Kidney epithelial cell (primary cell): ENCODE data around the gene TNFRSF17. TPM values are rescaled to one million over a fixed set of nuclear protein-coding genes. Genes with fewer than 3 reads are reported as not detected.
"Not testable (repeated sequence)": the region's sequence is repeated elsewhere in the genome, so short reads cannot be mapped to it uniquely, and the experiment has no call there.

Experiments
- DNase-seq: peaks from one replicate; pipeline ENCODE4 v3.0.0-alpha.2; 2010; ENCODE audit warnings: low read depth
- H3K27me3 ChIP-seq: 2 replicates; pipeline ENCODE4 v1.6.0; 2011; ENCODE audit warnings: low read length; ENCODE audit not compliant: control insufficient read depth, insufficient read depth
- H3K36me3 ChIP-seq: 2 replicates; pipeline ENCODE4 v1.5.1; 2011; ENCODE audit warnings: low read length; ENCODE audit not compliant: control insufficient read depth, insufficient read depth
- H3K4me3 ChIP-seq: 2 replicates; pipeline ENCODE4 v1.5.1; 2011; ENCODE audit warnings: low read depth, mild to moderate bottlenecking, control low read depth, low read length
- total RNA-seq: library from RNA; depleted of rRNA; stranded (reverse); fragments of >200 nt; gene quantifications from 2 replicates; pipeline ENCODE4 v1.2.3, GENCODE V29; 2015
- TF ChIP-seq, protein P1 (sequence below): IDR thresholded peaks from 2 replicates; pipeline ENCODE4 v1.5.1; 2011; ENCODE audit warnings: mild to moderate bottlenecking, moderate library complexity, low read length, control low read depth, inconsistent platforms; ENCODE audit not compliant: insufficient read depth, poor library complexity, severe bottlenecking

The TNFRSF17 gene
- total RNA-seq, 1 donor from 2014 or later, result not detected

DNA sequence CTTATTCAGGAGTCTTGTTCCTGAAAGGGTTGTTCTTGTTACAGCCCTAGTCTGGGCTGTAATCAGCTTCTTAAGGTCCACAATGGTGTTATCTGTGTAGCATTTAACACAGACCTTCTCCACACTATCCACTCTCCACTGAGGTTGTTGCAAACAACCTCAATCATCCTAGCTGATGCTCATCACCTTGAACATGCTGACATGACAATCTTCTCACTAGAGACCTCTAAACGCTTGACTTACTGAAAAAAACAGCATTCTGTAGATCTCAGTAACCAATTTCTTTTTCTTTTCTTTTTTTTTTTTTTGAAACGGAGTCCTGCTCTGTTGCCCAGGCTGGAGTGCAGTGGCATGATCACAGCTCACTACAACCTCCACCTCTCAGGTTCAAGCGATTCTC, 3.6 kb downstream of the TNFRSF17 start:
- no peak overlapping the region for H3K4me3 ChIP-seq
- no peak for DNase-seq
- TF ChIP-seq, protein P1, sequence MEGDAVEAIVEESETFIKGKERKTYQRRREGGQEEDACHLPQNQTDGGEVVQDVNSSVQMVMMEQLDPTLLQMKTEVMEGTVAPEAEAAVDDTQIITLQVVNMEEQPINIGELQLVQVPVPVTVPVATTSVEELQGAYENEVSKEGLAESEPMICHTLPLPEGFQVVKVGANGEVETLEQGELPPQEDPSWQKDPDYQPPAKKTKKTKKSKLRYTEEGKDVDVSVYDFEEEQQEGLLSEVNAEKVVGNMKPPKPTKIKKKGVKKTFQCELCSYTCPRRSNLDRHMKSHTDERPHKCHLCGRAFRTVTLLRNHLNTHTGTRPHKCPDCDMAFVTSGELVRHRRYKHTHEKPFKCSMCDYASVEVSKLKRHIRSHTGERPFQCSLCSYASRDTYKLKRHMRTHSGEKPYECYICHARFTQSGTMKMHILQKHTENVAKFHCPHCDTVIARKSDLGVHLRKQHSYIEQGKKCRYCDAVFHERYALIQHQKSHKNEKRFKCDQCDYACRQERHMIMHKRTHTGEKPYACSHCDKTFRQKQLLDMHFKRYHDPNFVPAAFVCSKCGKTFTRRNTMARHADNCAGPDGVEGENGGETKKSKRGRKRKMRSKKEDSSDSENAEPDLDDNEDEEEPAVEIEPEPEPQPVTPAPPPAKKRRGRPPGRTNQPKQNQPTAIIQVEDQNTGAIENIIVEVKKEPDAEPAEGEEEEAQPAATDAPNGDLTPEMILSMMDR, result no peak
- no peaks in the 10 kb centered on the region for H3K36me3 ChIP-seq
- no peaks in the 10 kb centered on the region for H3K27me3 ChIP-seq

DNA sequence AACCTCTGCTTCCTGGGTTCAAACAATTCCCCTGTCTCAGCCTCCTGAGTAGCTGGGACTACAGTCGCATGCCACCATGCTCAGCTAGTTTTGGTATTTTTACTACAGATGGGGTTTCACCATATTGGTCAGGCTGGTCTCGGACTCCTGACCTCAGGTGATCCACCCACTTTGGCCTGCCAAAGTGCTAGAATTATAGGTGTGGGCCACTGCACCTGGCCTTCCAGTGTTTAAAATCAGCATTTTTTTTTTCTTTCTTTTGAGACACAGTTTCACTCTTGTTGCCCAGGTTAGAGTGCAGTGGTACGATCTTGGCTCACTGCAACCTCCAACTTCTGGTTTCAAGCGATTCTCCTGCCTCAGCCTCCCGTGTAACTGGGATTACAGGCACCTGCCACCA, 5.3 kb downstream of the TNFRSF17 start:
- not testable (repeated sequence) for DNase-seq, H3K27me3 ChIP-seq, H3K36me3 ChIP-seq, H3K4me3 ChIP-seq

DNA sequence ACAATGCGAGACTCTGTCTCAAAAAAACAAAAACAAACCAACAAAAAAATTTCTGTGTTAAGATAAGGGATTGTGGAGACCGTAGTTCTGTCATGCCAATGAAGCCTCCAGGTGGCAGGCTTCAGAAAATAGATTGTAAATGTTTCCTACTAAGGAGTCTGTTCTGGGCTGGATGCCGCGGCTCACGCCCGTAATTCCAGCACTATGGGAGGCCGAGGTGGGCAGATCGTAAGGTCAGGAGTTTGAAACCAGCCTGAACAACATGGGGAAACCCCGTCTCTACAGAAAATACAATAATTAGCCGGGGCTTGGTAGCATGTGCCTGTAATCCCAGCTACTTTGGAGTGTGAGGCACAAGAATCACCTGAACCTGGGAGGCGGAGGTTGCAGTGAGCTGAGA, 7.1 kb downstream of the TNFRSF17 start:
- Histone ChIP-seq H3K4me3 (no peak overlapping the region), H3K27me3 (no peaks in the 10 kb centered on the region), H3K36me3 (no peaks in the 10 kb centered on the region)
- TF ChIP-seq, protein P1, result peak; percentile 29
- DNase-seq, result no peak

DNA sequence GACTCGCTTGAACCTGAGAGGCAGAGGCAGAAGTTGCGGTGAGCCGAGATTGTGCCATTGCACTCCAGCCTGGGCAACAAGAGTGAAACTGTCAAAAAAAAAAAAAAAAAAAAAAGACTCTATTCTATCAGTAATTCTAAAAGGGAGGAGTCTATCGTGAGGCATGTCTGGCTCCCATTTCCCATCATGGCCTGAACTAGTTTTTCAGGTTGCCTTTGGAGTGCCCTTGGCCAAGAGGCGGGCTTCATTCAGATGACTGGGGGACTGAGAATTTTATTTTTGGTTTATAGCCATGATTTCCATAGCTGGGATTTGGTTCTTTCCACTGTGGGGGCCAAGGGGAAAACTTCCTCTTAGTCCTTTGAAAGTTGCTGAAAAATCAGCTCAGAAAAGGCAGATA, 8.1 kb downstream of the TNFRSF17 start:
- no peak overlapping the region for H3K4me3 ChIP-seq
- no peak for DNase-seq
- TF ChIP-seq, protein P1, result no peak
- no peaks in the 10 kb centered on the region for H3K27me3 ChIP-seq
- H3K36me3 ChIP-seq, result no peaks in the 10 kb centered on the region

DNA sequence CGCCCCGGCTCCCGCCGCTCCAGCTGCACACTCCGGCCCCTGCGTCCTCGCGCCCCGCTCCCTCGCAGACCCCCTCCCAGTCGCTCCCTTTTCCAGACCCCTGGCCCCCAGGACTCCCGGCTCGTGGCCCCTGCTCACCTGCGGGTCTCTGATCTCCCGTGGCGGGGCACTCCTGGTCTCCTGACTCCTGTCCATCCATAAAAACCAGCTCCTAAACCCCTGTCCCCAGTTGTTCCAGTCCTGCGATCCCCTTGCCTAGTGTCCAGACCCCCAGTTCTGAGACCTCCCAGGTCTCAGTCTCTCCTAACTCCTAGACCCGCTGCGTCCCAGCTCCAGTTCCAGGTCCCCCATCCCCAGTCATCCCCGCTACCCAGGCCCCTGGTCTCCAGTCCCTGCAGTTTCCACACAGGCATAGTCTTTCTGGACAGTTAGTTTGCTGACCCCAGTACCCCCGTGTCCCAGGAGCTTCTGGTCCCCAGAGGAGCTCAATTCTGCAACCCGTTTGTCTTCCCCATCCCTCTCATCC, 11.9 kb downstream of the TNFRSF17 start:
- no peak for DNase-seq
- H3K36me3 ChIP-seq, result no peaks in the 10 kb centered on the region
- TF ChIP-seq, protein P1, result no peak
- no peaks in the 10 kb centered on the region for H3K27me3 ChIP-seq
- peak overlapping the region; percentile 92 for H3K4me3 ChIP-seq

DNA sequence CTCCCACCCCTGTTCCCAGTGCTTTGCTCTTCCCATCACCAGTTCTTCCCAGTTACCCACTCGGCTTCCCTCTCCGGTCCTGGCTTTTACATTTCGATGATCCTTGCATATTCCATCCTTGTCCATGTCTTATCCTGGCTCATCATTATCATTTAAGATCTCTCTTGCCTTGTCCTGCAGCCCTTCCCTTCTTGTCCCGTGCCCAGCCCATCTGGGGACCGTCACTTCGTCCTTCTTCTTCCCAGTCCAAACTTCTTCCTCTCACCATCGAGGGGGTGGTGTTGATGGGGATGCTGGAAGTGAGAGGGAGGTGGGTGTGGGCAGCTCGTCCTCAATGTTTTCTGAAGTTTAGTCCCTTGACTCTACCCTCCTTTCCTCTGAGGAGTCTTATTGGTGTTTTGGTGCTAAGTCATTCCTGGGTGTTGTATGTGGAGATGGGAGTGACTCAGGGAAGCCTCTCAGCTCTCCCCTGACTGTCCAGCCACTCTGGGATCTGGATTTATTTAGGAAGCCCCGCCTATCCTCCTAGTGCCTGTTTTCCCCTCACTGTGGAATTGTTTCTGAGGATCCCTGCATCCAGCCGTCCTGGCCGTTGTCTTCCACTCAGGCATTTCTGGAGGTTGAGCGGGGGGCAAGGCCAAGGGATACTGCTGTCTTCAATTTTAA, 12.5 kb downstream of the TNFRSF17 start:
- TF ChIP-seq, protein P1, result no peak

More for the DNA sequence above, 12.5 kb downstream of the TNFRSF17 start:
- Histone ChIP-seq H3K27me3 (no peaks in the 10 kb centered on the region), H3K36me3 (no peaks in the 10 kb centered on the region), H3K4me3 (peak overlapping the region; percentile 92)
- no peak for DNase-seq
